DMS153 (cell line): ENCODE results near the gene ESYT2.
A peak's percentile ranks its signal among the peaks of the same experiment; 100 is the strongest.

Experiments used
- DNase-seq: peaks from one replicate; lab custom pipeline; 2025; lab: John Stamatoyannopoulos, UW

The ESYT2 gene

GRCh38 chr7:158766570-158767281 lies 62.6 kb downstream of the ESYT2 start:
- DNase-seq, result no peak

DNA sequence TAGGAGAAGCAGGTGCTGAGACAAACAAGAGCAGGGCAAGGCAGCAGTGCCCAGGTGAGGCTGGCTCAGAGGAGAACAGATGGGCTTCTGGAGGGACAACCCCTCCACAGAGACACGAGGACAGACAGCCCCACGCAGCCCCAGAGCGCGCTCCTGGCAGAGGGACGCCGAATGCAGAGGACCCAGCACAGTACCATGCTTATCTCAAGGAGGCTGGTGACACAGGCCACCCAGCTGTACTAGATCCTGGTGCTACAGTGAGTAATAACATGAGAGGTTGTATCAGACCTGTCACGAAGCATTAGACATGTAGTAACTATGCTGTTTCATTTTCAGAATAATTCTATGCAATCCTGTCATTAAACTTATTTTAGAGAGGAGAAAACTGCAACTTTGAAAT lies 64.3 kb downstream of the ESYT2 start:
- no peak for DNase-seq

GRCh38 chr7:158763454-158764033 lies 65.8 kb downstream of the ESYT2 start:
- no peak for DNase-seq

DNA sequence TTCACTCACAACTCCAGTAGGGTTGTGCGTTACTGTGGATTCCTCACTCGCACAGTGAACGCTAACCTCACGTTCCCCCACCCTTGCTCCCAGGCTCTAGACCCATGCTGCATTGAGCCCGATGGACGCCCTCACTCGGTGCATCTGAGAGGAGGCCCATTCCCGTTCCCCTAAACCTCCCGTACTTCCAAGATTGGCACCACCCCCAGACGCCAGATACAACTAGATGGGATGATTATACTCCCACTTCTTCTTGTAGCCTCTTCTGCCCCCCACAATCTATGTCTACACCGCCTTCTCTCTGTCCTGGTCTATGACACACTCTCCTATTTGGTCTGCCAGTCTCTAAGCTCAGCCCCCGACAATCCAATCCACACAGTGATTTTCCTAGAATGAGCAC lies 67.4 kb downstream of the ESYT2 start:
- no peak for DNase-seq

DNA sequence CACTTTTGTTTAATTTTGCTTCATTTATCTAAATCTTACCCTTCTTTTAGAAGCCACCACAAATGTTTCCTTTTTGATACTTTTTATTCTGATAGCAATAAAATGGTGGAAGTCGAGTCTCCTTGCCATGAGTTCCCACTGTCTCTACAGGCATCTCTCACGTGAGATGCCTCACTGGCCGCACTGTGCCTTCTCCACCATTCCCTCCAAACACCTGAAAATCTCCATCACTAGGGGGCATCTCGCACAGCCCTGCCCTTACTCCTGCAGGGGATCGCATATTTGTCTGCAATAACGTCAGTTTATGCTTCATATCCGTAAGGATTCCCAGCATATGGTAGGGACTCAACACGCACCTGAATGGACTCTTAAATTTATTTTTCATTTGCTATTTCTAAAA lies 68.4 kb downstream of the ESYT2 start:
- no peak for DNase-seq

- no peak for DNase-seq
Observed at GRCh38 chr7:158760445-158760764, 68.9 kb downstream of the ESYT2 start.

- peak; percentile 1 for DNase-seq
Observed at GRCh38 chr7:158759749-158760444, 69.4 kb downstream of the ESYT2 start.

GRCh38 chr7:158759245-158759614 lies 70.1 kb downstream of the ESYT2 start:
- peak; percentile 7 for DNase-seq

- no peak for DNase-seq
Observed at GRCh38 chr7:158758586-158759244, 70.6 kb downstream of the ESYT2 start.

GRCh38 chr7:158757404-158757989 lies 71.8 kb downstream of the ESYT2 start:
- no peak for DNase-seq

- no peak for DNase-seq
Observed at GRCh38 chr7:158754746-158755444, 74.4 kb downstream of the ESYT2 start.

- no peak for DNase-seq
Observed at GRCh38 chr7:158753900-158754299, 75.4 kb downstream of the ESYT2 start.

DNA sequence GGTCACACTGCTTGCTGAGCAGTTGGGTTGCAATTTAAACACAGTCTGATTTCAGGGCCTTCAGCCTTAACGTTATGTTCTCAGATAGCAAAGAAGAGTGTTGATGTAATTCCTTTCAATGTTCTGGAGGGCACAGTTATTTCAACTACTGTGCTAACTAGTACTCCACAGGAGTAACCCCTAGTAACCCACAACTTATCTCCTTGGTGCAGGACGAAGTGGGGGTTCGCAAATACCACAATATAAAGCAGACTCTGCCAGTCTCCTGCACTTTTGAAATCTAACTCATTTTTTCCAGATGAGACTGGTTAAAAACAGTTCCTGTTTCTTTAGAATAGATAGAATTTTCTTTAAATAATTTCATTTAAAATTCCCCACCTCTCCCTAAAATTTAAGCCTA lies 77.6 kb downstream of the ESYT2 start:
- no peak for DNase-seq

DNA sequence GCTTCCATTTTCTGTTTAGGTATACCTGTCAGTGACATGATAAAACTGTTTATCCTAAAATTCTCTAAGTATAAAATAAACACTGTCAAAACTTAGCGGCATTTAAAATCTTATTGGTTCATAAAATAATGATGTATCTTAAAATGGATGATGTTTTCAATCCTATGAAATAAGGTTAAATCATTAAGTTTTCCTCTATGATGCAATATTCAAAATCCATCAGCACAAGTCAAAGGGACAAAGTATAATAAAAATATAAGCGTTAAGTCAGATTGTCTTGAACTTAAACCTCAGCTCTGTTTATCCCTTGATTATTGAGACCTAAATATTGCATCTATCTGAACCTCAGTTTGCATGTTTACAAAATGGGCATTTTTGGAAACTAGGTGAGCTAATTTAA lies 78.1 kb downstream of the ESYT2 start:
- no peak for DNase-seq

DNA sequence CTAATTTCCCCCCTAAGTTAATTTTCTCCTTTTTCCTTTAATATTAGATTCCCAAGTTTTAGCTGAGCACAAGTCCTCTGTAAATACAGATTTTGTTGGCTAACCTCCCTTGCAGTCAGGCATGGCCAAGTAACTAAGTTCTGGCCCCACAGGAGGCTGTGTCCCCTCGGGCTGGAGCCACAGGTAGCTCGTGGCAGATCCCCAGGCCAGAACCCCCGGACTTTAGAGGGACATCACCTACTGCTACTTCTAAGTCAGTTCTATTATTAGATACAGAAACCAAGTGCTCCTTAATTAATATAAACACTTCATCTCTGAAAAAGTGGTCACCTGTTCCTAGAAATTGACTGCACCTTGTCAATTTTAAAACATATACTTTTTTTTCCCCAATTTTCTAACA lies 78.6 kb downstream of the ESYT2 start:
- DNase-seq, result no peak

DNA sequence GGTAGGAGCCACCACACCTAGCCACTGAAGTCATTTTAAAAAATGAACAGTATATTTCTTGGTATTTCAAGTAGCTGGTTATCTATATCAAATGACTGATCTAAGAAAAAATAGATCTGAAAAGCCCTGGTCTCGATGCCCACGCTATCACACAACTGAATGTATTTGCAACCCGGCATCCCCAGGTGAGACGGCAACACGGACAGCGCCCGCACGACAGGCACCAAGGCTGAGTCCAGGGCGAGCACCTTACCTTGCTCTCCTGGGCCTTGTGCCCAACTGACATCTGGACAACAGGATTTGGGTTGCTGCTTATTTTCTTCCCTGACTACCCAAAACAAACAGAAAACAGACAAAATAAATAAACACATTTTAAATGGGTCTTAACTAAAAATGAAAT lies 79.9 kb downstream of the ESYT2 start:
- no peak for DNase-seq

DNA sequence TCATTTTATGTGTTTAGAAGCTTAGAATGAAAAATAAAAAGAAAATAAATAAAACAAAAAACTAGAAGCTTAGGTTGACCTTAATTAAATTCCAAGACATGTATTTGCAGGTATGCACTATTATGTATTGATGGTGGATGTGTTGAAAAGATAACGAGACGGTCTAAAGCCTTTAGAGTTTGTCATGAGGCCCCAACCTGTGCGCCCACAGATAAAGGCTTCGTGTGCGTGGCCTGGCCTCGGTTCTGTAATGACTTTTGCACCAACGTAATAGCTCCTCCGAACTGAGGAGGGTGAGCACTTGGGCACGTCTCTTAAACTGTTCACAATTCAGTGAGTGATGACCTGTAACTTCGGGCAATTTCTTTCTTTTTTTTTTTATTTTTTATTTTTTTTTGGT lies 81.0 kb downstream of the ESYT2 start:
- no peak for DNase-seq

DNA sequence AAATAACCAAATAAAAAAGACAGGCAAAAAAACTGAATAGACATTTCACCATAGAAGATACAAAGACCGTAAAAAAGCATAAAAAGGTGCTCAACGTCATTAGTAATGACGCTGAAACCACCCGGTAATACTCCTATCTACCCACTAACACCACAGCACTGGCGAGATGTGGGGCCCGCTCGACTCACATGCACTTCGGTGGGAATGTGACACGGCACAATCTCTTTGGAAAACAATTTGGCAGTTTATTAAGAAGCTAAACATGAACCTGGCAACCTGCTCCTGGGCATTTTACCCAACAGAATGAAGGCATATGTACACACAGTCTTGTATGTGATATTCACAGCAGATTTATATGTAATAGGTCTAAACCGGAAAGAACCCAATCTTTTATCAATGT lies 81.9 kb downstream of the ESYT2 start:
- DNase-seq, result no peak

GRCh38 chr7:158746957-158747356 lies 82.4 kb downstream of the ESYT2 start:
- DNase-seq, result no peak

- DNase-seq, result no peak
Observed at GRCh38 chr7:158745057-158745715, 84.1 kb downstream of the ESYT2 start.

- DNase-seq, result no peak
Observed at GRCh38 chr7:158744070-158744469, 85.2 kb downstream of the ESYT2 start.

GRCh38 chr7:158743219-158743618 lies 86.1 kb downstream of the ESYT2 start:
- DNase-seq, result no peak
